ENCODE results near the gene NBPF11. TPM values are rescaled to one million over a fixed set of nuclear protein-coding genes. Genes with fewer than 3 reads are reported as not detected.
"Not testable (repeated sequence)": the region's sequence is repeated elsewhere in the genome, so short reads cannot be mapped to it uniquely, and the experiment has no call there.

Gene NBPF11
- 1 to 10 TPM; 4.1 to 8.7 (median 4.7) TPM for polyA plus RNA-seq

GRCh38 chr1:148151911-148152656, at the start of gene NBPF11:
Gene NBPF11 (minus strand): TSS chr1:148152281. CDS start chr1:148127003, 25,278 bp downstream.
- WGBS, 3 donors: 0 to 2% (median 0%) methylated on average over 42 to 44 of the region's 45 CpGs
- not testable (repeated sequence) for H3K27ac ChIP-seq (ENCODE audit: low read depth, low read length)

- WGBS, 3 donors: no CpG with 5 or more reads among the region's 3 CpGs
- H3K27ac ChIP-seq (ENCODE audit: low read depth, low read length): not testable (repeated sequence)
These were observed 45.3 kb upstream of the NBPF11 start for GRCh38 chr1:148197396-148197795.

GRCh38 chr1:148196949-148197348, 44.9 kb upstream of the NBPF11 start:
- WGBS, 3 donors: no CpG with 5 or more reads among the region's 1 CpG
- H3K27ac ChIP-seq (ENCODE audit: low read depth, low read length): not testable (repeated sequence)

GRCh38 chr1:148195115-148195514, 43.0 kb upstream of the NBPF11 start:
- not testable (repeated sequence) for H3K27ac ChIP-seq (ENCODE audit: low read depth, low read length)
- WGBS, 3 donors: 85 to 94% (median 88%) methylated on average over 1 of the region's 2 CpGs

- H3K27ac ChIP-seq (ENCODE audit: low read depth, low read length): not testable (repeated sequence)
These were observed 36.7 kb upstream of the NBPF11 start for GRCh38 chr1:148188768-148189167.

GRCh38 chr1:148178682-148179081, 26.6 kb upstream of the NBPF11 start:
- not testable (repeated sequence) for H3K27ac ChIP-seq (ENCODE audit: low read depth, low read length)

- not testable (repeated sequence) for H3K27ac ChIP-seq (ENCODE audit: low read depth, low read length)
- WGBS, 3 donors: 63 to 83% (median 75%) methylated on average over 2 of the region's 2 CpGs
These were observed 23.3 kb upstream of the NBPF11 start for GRCh38 chr1:148175414-148175813.

- H3K27ac ChIP-seq (ENCODE audit: low read depth, low read length): not testable (repeated sequence)
These were observed 19.9 kb upstream of the NBPF11 start for GRCh38 chr1:148171995-148172394.

GRCh38 chr1:148166558-148167492, 14.7 kb upstream of the NBPF11 start:
- H3K27ac ChIP-seq (ENCODE audit: low read depth, low read length): no peak overlapping the region
- 58 to 64% (median 60%) methylated on average over 4 of the region's 4 CpGs for WGBS, 3 donors

- H3K27ac ChIP-seq (ENCODE audit: low read depth, low read length): no peak overlapping the region
- 86 to 89% (median 88%) methylated on average over 25 of the region's 25 CpGs for WGBS, 3 donors
These were observed 10.3 kb upstream of the NBPF11 start for GRCh38 chr1:148162363-148162762.

GRCh38 chr1:148161053-148161901, 9.2 kb upstream of the NBPF11 start:
- H3K27ac ChIP-seq (ENCODE audit: low read depth, low read length): no peak overlapping the region
- 59 to 85% (median 79%) methylated on average over 42 of the region's 42 CpGs for WGBS, 3 donors

- H3K27ac ChIP-seq (ENCODE audit: low read depth, low read length): no peak overlapping the region
- WGBS, 3 donors: 47 to 70% (median 66%) methylated on average over 41 to 43 of the region's 43 CpGs
These were observed 8.4 kb upstream of the NBPF11 start for GRCh38 chr1:148160343-148161052.

- no peak overlapping the region for H3K27ac ChIP-seq (ENCODE audit: low read depth, low read length)
- WGBS, 3 donors: 49 to 71% (median 67%) methylated on average over 15 of the region's 15 CpGs
These were observed 7.9 kb upstream of the NBPF11 start for GRCh38 chr1:148160048-148160342.

- no peak overlapping the region for H3K27ac ChIP-seq (ENCODE audit: low read depth, low read length)
- WGBS, 3 donors: 30 to 35% (median 32%) methylated on average over 11 of the region's 11 CpGs
These were observed 6.4 kb upstream of the NBPF11 start for GRCh38 chr1:148158341-148159003.

GRCh38 chr1:148157803-148158202, 5.7 kb upstream of the NBPF11 start:
- 22 to 35% (median 22%) methylated on average over 8 to 9 of the region's 23 CpGs for WGBS, 3 donors
- not testable (repeated sequence) for H3K27ac ChIP-seq (ENCODE audit: low read depth, low read length)

GRCh38 chr1:148155494-148156275, 3.6 kb upstream of the NBPF11 start:
- H3K27ac ChIP-seq (ENCODE audit: low read depth, low read length): not testable (repeated sequence)
- WGBS, 3 donors: 33 to 42% (median 37%) methylated on average over 5 to 6 of the region's 7 CpGs

- not testable (repeated sequence) for H3K27ac ChIP-seq (ENCODE audit: low read depth, low read length)
- 69 to 98% (median 71%) methylated on average over 3 of the region's 3 CpGs for WGBS, 3 donors
These were observed 714 bp upstream of the NBPF11 start for GRCh38 chr1:148152795-148153194.

Data from adipose tissue (tissue), 3 donors.